ENCODE results near the gene MRTFB.
"Not testable (repeated sequence)": the region's sequence is repeated elsewhere in the genome, so short reads cannot be mapped to it uniquely, and the experiment has no call there.

MRTFB gene

GRCh38 chr16:14120335-14120734 is 49.2 kb downstream of the MRTFB start:
- no peak overlapping the region for H3K4me3 ChIP-seq (ENCODE audit: low read depth, low read length)
- TF ChIP-seq MAX (IDR thresholded peaks at IDR 0.05; ENCODE audit: low read depth, low read length) = no peak
- TF ChIP-seq MYC (IDR thresholded peaks at IDR 0.05; ENCODE audit: low read depth, low read length) = no peak
- DNase-seq (ENCODE audit: low read depth) = no peak

DNA sequence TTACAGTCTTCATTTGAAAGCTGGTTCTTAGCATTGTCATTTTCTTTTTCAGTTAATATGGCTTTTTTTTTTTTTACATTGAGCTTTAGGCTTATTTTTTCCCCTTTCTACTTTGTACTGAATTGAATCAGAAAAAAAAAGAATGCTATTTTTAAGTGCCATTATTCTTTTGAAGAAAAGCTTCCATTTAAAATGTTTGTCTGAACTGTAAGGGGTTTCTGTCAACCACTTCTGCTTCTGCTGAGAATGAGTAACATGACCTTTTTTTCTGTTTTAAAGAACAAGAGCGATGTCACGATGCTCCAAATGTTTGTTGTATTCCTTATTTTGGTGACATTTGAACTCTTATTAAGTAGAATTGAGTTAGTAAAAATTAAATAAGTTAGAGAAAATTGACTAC is 50.0 kb downstream of the MRTFB start:
- peak; percentile 3 for DNase-seq (ENCODE audit: low read depth)
- H3K4me3 ChIP-seq (ENCODE audit: low read depth, low read length) = no peak overlapping the region

DNA sequence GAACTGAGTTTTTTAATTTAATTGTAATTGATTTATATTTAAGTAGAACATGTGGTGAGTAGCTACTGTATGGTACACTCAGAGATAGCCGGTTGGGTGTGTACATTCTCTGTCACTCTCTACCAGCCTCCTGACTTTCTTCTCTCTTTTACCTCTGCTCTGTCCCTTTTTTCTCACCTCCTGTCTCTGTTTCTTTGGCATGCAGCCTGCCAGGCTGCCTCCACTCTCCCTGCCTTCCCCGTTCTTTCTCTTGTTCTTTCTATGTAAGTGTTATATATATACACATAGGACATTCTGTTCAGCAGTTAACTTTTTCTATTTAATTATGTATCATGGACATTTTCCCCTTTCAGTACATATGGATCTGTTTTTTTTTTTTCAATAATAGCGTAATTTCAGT is 50.8 kb downstream of the MRTFB start:
- TF ChIP-seq, protein P1, sequence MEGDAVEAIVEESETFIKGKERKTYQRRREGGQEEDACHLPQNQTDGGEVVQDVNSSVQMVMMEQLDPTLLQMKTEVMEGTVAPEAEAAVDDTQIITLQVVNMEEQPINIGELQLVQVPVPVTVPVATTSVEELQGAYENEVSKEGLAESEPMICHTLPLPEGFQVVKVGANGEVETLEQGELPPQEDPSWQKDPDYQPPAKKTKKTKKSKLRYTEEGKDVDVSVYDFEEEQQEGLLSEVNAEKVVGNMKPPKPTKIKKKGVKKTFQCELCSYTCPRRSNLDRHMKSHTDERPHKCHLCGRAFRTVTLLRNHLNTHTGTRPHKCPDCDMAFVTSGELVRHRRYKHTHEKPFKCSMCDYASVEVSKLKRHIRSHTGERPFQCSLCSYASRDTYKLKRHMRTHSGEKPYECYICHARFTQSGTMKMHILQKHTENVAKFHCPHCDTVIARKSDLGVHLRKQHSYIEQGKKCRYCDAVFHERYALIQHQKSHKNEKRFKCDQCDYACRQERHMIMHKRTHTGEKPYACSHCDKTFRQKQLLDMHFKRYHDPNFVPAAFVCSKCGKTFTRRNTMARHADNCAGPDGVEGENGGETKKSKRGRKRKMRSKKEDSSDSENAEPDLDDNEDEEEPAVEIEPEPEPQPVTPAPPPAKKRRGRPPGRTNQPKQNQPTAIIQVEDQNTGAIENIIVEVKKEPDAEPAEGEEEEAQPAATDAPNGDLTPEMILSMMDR (IDR thresholded peaks at IDR 0.05; ENCODE audit: low read depth, low read length) = no peak
- TF ChIP-seq MYC (IDR thresholded peaks at IDR 0.05; ENCODE audit: low read depth, low read length) (no peak), MAX (IDR thresholded peaks at IDR 0.05; ENCODE audit: low read depth, low read length) (no peak)
- H3K4me3 ChIP-seq (ENCODE audit: low read depth, low read length) = no peak overlapping the region
- DNase-seq (ENCODE audit: low read depth) = no peak

More for the DNA sequence above, 50.0 kb downstream of the MRTFB start:
- TF ChIP-seq POLR2A (IDR thresholded peaks at IDR 0.05; ENCODE audit: extremely low read depth, insufficient read length) = no peak
- no peak for TF ChIP-seq MAX (IDR thresholded peaks at IDR 0.05; ENCODE audit: low read depth, low read length)
- TF ChIP-seq, protein P1 (IDR thresholded peaks at IDR 0.05; ENCODE audit: low read depth, low read length) = no peak
- no peak for TF ChIP-seq MYC (IDR thresholded peaks at IDR 0.05; ENCODE audit: low read depth, low read length)

DNA sequence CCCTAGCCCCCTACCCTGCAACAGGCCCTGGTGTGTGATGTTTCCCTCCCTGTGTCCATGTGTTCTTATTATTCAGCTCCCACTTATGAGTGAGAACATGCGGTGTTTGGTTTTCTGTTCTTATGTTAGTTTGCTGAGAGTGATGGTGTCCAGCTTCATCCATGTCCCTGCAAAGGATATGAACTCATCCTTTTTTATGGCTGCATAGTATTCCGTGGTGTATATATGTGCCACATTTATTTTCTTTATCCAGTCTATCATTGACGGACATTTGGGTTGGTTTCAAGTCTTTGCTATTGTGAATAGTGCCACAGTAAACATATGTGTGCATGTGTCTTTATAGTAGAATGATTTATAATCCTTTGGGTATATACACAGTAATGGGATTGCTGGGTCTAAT is 51.3 kb downstream of the MRTFB start:
- not testable (repeated sequence) for H3K4me3 ChIP-seq (ENCODE audit: low read depth, low read length); DNase-seq (ENCODE audit: low read depth)

- DNase-seq (ENCODE audit: low read depth) = no peak
- no peak overlapping the region for H3K4me3 ChIP-seq (ENCODE audit: low read depth, low read length)
- no peak for TF ChIP-seq POLR2A (IDR thresholded peaks at IDR 0.05; ENCODE audit: extremely low read depth, insufficient read length)
- TF ChIP-seq, protein P1 (IDR thresholded peaks at IDR 0.05; ENCODE audit: low read depth, low read length) = no peak
- no peak for TF ChIP-seq MAX (IDR thresholded peaks at IDR 0.05; ENCODE audit: low read depth, low read length)
- TF ChIP-seq MYC (IDR thresholded peaks at IDR 0.05; ENCODE audit: low read depth, low read length) = no peak
Observed at GRCh38 chr16:14125000-14125681, 54.0 kb downstream of the MRTFB start.

- DNase-seq (ENCODE audit: low read depth) = no peak
- TF ChIP-seq MYC (IDR thresholded peaks at IDR 0.05; ENCODE audit: low read depth, low read length) = no peak
- no peak for TF ChIP-seq POLR2A (IDR thresholded peaks at IDR 0.05; ENCODE audit: extremely low read depth, insufficient read length)
- TF ChIP-seq MAX (IDR thresholded peaks at IDR 0.05; ENCODE audit: low read depth, low read length) = no peak
- TF ChIP-seq, protein P1 (IDR thresholded peaks at IDR 0.05; ENCODE audit: low read depth, low read length) = no peak
Observed at GRCh38 chr16:14125708-14126107, 54.6 kb downstream of the MRTFB start.

DNA sequence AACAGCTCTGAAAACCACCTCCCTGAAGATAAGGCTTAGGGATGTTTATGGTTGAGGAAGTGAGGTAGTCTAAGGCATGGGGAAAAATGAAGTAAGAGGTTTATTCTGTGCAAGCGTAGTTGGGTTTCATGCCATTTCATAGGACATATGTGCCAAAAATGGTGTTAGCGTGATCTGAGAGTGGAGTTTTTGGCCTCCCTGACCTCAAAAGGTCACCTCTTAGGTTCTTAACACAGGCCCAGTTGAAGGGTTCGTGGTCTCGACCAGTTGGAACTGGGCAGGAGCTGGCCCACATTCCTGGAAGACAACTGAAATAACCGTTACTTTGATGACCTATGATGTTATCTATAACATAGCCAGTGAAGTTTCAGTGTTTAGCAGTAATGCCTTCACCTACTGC is 57.0 kb downstream of the MRTFB start:
- DNase-seq (ENCODE audit: low read depth) = no peak
- TF ChIP-seq MAX (IDR thresholded peaks at IDR 0.05; ENCODE audit: low read depth, low read length) = no peak
- TF ChIP-seq POLR2A (IDR thresholded peaks at IDR 0.05; ENCODE audit: extremely low read depth, insufficient read length) = no peak
- TF ChIP-seq MYC (IDR thresholded peaks at IDR 0.05; ENCODE audit: low read depth, low read length) = no peak
- TF ChIP-seq, protein P1 (IDR thresholded peaks at IDR 0.05; ENCODE audit: low read depth, low read length) = no peak
- H3K4me3 ChIP-seq (ENCODE audit: low read depth, low read length) = no peak overlapping the region

More at GRCh38 chr16:14125708-14126107, 54.6 kb downstream of the MRTFB start:
- no peak overlapping the region for H3K4me3 ChIP-seq (ENCODE audit: low read depth, low read length)

Data from NB4 (cell line).